Head of caudate nucleus (tissue), 42 donors: ENCODE data around the gene JAGN1.
"Not testable (repeated sequence)": the region's sequence is repeated elsewhere in the genome, so short reads cannot be mapped to it uniquely, and the experiment has no call there.

ENCODE experiments used
- DNase-seq, 42 donors: peaks; one replicate each; pipeline versions ENCODE4 v3.0.0 to v3.0.0-alpha.2; 2020 to 2021; ENCODE audit warnings: mixed read lengths in 7 of 42
- intact Hi-C: fragments of 100-400 bp; cut with DNase I; formaldehyde crosslinking; loops from one replicate; pipeline ENCODE4 v1.15.0; 2022

The JAGN1 gene

GRCh38 chr3:9890249-9891071 is at the start of gene JAGN1:
Gene JAGN1 (plus strand): TSS chr3:9890610. CDS start chr3:9890723, 113 bp downstream.
- peak; percentile 76 to 96 (median 90) for DNase-seq
- intact Hi-C loops: loop anchor here (5.0 to 10.0 kb wide), 2 partner anchors 42 to 46 kb away; partner anchors contain the start of genes CRELD1 and RPUSD3

DNA sequence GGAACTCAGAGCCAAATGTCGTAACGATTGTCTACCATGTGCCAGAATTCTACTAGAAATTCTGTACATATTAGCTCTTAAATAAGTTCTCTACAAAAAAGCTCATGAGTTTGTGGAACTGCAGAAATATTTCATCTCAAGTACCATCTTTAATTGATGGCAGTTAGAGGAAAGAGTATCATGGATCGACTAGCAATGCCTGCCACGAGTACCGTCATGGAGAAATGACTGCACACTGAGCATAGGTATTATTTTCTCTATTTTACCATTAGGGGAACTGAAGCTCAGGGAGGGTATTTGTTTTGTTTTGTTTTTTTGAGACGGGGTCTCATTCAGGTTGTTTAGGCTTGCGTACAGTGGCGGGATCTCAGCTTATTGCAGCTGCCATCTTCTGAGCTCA is 49.4 kb upstream of the JAGN1 start:
- DNase-seq: no peak
- intact Hi-C loops: loop anchor here (5.0 to 10.0 kb wide), 3 partner anchors 49 to 106 kb away; partner anchors contain the start of genes ARPC4, JAGN1 and TADA3

GRCh38 chr3:9843715-9844438 is 46.5 kb upstream of the JAGN1 start, which contains the start of gene RPUSD3:
Gene RPUSD3 (minus strand): TSS chr3:9844008. CDS start chr3:9843990, 18 bp downstream.
- peak; percentile 98 to 100 (median 99) for DNase-seq
- intact Hi-C loops: loop anchor here (5.0 to 10.0 kb wide), 3 partner anchors 51 to 103 kb away; partner anchors contain the start of genes ARPC4, JAGN1 and TADA3

DNA sequence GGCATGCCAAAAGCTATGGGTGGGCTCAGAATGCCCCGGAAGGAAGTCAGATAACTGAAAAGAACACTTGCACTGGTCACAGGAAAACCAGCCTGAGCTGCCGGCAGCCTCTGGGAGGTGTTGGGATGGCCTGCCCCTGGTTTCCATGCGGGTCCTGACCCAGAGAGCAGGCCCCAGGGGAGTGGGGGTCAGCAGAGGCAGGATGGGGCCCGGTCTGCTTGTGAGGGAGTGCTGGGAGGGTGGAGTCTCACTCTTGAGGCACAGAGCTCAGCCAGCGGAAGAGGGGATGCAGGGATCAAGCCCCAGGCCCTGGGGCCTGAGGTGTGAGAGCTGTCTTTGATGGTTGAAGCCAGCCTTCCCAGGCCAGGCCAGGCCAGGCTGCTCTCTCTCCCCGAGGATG is 44.2 kb upstream of the JAGN1 start:
- intact Hi-C loops: loop anchor here (5.0 to 10.0 kb wide), 2 partner anchors 49 to 86 kb away; partner anchors contain the start of genes CRELD1 and JAGN1
- no peak for DNase-seq

DNA sequence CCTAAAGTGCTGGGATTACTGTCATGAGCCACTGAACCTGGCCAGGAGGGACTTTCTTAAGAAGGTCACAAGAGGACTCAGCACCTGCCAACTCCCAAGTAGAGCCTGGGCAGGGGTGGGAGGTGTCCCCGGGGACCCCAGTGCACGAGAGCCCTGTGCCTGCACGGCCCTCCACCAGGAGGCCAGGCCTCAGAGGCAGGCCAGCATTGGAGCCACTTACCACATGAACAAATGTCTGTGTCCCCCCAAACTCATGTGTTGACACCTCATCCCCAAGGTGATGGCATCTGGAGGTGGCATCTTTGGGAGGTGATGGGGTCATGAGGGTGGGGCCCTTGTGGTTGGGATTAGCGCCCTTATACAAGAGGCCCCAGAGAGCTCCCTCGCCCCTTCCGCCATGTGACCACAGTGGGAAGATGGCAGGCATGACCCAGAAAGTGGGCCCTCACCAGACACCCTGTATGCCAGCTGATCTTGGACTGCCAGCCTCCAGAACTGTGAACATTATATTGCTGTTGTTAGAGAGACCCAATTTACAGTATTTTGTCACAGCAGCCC is 43.4 kb upstream of the JAGN1 start:
- DNase-seq: no peak
- intact Hi-C loops: loop anchor here (5.0 to 10.0 kb wide), 2 partner anchors 48 to 85 kb away; partner anchors contain the start of genes CRELD1 and JAGN1

DNA sequence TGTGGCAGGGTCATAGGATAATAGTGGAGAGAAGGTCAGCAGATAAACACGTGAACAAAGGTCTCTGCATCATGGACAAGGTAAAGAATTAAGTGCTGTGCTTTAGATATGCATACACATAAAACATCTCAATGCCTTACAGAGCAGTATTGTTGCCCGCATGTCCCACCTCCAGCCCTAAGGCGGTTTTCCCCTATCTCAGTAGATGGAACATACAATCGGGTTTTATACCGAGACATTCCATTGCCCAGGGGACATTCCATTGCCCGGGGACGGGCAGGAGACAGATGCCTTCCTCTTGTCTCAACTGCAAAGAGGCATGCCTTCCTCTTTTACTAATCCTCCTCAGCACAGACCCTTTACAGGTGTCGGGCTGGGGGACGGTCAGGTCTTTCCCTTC is 42.5 kb upstream of the JAGN1 start:
- not testable (repeated sequence) for DNase-seq
- intact Hi-C loops: loop anchor here (5.0 to 10.0 kb wide), 2 partner anchors 47 to 84 kb away; partner anchors contain the start of genes CRELD1 and JAGN1

DNA sequence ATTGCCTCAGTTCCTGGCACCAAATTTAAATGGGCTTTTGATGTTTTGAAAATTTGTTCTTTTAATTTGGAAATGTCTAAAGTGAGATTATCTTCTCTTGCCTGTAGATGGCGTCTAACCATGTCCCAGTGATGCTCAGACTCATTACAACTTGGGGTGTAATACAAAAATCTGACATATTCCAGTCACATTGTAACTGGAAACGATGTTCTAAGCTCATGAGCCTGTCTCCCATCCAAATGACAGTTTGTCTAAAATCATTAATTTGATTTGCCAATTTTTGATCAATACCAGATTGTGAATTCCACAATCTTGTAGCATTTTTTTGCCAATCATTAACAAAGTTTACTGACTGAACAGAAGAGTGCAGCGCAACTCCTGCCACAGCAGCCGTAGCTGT is 41.5 kb upstream of the JAGN1 start:
- intact Hi-C loops: loop anchor here (5.0 to 10.0 kb wide), 2 partner anchors 46 to 83 kb away; partner anchors contain the start of genes CRELD1 and JAGN1
- DNase-seq: peak in 4 of 42 donors; percentile 22 to 48 (median 28)

GRCh38 chr3:9851383-9851782 is 39.0 kb upstream of the JAGN1 start:
- intact Hi-C loops: not testable (repeated sequence)
- DNase-seq: peak in 18 of 42 donors; percentile 12 to 62 (median 40)

DNA sequence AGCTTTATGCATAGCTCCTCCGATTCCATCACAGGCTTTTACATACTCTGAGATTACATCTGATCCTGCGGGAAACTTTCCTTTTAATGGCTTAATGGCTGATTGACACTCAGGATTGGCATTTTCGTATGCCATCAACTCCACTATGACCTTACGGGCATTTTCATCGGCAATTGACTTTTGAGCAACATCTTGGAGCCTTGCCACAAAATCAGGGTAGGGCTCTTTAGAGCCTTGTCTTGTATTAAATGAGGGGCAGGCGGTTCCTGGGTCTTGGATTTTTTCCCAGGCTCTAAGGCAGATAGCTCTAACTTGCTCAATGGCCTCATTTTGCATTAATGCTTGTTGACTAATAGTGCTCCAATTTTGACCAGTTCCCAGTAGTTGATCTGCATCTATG is 38.5 kb upstream of the JAGN1 start:
- intact Hi-C loops: not testable (repeated sequence)

GRCh38 chr3:9852528-9852927 is 37.9 kb upstream of the JAGN1 start:
- DNase-seq: no peak
- intact Hi-C loops: no loop called here

More for the DNA sequence above, 38.5 kb upstream of the JAGN1 start:
- DNase-seq: peak in 2 of 42 donors; percentile 24 to 47

DNA sequence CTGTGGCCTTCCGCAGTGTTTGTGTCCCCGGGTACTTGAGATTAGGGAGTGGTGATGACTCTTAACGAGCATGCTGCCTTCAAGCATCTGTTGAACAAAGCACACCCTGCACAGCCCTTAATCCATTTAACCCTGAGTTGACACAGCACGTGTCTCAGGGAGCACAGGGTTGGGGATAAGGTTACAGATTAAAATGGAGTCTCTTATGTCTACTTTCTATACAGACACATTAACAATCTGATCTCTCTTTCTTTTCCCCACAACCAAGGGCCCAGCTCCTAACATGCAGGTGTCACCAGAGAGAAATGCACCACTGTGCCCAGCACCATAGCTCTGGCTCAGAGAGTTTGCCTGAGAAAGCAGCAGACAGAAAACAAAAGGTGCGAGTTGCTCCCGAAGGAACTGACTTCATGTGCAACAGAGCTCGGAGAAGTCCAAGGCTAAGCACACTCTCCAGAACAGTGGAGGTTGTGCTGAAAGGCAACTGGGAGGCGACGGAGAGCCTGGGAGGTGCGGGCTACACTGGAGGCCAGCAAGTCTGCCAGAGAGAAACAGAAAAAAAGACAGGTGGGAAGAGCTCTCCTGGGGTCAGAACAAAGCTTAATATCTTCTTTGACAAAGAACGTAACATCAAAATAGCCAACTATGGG is 36.0 kb upstream of the JAGN1 start:
- DNase-seq, intact Hi-C loops: not testable (repeated sequence)

DNA sequence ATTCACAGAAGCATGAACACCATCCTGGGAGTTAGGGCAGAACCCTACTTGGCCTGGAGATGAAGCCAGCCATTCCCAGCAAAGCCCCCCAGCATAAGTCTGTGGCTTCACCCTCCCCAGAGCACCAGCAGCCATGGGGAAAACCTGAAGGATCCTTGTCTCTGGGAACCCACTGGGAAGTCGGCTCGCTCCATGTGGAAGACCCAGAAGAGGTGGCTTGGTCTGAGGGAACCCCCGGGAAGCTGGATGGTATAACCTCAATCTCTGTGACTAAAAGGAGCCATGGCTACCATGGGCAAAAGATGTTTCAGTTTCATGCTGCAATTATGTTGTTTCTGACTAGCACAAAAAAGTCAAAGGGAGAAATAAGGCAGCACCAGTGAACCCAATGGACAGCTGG is 34.8 kb upstream of the JAGN1 start:
- no peak for DNase-seq
- intact Hi-C loops: no loop called here

DNA sequence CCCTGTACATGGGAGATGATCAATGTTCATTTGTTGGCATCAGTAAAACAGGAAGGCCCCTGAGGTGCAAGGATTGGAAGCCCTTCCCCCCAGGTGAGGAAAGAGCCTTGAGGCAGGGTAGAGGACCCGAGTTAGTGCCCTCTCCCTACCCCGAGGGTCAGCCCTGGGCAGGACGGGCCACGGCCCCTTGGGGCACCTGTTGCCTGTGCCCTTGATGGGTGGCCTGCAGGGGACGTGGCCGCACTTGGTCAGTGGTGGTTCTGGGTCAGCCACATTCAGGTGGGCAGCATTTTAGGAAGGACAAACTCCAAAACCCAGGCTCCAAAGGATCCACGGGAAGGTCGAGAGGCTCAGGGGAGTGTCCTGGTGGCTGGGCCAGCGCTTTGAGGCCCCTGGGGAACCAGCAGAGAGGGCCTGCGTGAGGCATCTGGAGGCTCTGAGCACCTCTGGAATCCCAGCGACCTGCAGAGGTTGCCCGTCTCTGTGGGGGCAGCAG is 30.8 kb upstream of the JAGN1 start:
- DNase-seq: no peak

DNA sequence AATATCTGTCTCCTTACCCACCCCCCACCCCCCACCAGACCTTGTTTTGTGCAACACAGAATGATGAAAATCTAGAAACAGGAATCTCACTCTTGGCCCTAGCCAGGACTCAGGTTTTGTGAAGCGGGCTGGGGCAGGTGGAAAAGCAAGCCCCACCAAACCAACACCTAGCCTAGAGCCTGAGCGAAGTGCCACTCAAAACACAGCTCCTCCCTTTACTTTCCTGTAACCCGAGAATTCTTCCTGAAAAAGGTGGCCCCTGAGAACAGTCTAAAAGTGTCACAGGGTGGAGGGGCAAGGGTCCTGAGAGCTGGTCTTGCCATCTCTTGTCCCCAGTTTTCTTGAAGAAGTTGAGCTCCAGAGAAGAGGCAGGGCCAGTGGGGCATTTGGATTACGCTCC is 29.2 kb upstream of the JAGN1 start:
- no peak for DNase-seq
- intact Hi-C loops: no loop called here

More for the DNA sequence above, 30.8 kb upstream of the JAGN1 start:
- intact Hi-C loops: no loop called here

DNA sequence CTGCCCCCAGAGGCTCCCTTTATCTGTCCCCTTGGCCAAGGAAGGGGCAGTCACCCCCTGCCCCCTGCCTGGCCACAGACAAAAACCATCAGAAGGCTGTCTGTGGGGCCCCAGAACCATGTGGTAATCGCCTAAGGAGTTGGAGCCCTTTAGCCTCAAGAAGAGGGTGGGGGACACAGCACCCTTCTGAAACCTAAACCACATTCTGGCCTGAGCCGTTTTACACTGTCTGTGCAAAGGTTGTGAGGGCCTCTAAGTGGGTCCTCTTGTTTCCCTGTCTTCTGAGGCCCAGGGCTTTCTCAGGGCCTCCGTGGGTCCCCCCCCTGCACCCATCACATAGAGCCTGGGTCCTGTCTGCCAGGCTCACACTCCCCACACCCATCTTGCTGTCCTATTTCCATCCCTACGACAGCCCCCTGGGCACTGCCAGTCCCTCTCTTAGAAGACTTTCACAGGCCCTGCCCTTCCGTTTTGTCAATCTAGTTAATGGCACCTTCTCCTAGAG is 28.7 kb upstream of the JAGN1 start:
- DNase-seq: no peak

GRCh38 chr3:9862391-9863057 is 27.9 kb upstream of the JAGN1 start:
- intact Hi-C loops: no loop called here
- peak in 12 of 42 donors; percentile 12 to 48 (median 24) for DNase-seq

More for the DNA sequence above, 28.7 kb upstream of the JAGN1 start:
- intact Hi-C loops: no loop called here

GRCh38 chr3:9863058-9863772 is 27.2 kb upstream of the JAGN1 start:
- intact Hi-C loops: no loop called here
- DNase-seq: no peak
